Measurements from ENCODE around the gene TBC1D30. TPM values are rescaled to one million over a fixed set of nuclear protein-coding genes. Genes with fewer than 3 reads are reported as not detected.

TBC1D30 gene, protein sequence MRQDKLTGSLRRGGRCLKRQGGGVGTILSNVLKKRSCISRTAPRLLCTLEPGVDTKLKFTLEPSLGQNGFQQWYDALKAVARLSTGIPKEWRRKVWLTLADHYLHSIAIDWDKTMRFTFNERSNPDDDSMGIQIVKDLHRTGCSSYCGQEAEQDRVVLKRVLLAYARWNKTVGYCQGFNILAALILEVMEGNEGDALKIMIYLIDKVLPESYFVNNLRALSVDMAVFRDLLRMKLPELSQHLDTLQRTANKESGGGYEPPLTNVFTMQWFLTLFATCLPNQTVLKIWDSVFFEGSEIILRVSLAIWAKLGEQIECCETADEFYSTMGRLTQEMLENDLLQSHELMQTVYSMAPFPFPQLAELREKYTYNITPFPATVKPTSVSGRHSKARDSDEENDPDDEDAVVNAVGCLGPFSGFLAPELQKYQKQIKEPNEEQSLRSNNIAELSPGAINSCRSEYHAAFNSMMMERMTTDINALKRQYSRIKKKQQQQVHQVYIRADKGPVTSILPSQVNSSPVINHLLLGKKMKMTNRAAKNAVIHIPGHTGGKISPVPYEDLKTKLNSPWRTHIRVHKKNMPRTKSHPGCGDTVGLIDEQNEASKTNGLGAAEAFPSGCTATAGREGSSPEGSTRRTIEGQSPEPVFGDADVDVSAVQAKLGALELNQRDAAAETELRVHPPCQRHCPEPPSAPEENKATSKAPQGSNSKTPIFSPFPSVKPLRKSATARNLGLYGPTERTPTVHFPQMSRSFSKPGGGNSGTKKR
- 0.35 TPM in 1 of 2 replicates, not detected in the other for total RNA-seq

DNA sequence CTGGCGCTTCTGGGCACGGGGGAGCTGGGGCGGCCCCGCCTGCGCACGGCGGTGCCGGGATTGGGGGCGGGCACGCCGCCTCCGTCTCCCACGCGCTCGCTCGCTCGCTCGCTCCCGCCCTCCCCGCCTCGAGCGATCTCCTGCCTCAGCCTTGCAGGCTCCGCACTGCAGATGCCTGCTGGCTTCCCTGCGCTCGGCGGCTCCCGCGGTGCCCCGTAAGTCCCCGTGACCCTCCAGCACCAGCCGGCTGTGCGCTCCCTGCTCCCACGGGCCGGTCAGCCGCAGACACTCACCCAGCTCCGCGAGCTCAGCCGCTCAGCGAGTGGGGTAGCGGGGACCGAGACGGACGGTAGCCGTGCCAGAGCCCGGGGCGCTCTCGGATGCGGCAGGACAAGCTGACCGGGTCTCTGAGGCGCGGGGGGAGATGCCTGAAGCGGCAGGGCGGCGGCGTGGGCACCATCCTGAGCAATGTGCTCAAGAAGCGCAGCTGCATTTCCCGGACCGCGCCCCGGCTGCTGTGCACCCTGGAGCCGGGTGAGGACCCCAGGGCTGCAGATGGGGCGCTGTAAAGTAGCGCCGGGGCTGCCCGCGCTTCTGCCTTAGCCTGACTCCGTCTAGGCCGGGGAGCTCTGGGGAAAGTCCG lies at the start of gene TBC1D30:
Gene TBC1D30, plus strand, starts transcription at position 148 of the 643 bp plus-strand sequence. Its CDS starts 233 bp downstream, at position 381.

Other genes with a start within 250 kb of the TBC1D30 start
- 17.9 and 19.8 TPM in 2 replicates for gene RASSF3, start 214.2 kb upstream of the TBC1D30 start, total RNA-seq
- gene GNS, start 65.2 kb upstream of the TBC1D30 start, total RNA-seq, result 92.3 and 107 TPM in 2 replicates